Keratinocyte (primary cell): ENCODE results near the gene BCAS1. TPM values are rescaled to one million over a fixed set of nuclear protein-coding genes. Genes with fewer than 3 reads are reported as not detected.

Source experiments
- DNase-seq: peaks from one replicate; pipeline ENCODE4 v3.0.0-alpha.2; 2011; ENCODE audit warnings: low read depth, missing footprints, low spot score
- FAIRE-seq: peaks from 2 replicates; lab custom pipeline; 2011; peaks lifted over from hg19 to GRCh38; lab: Jason Lieb, UNC
- H2AFZ ChIP-seq: 2 replicates; pipeline ENCODE4 v1.6.0; 2012; ENCODE audit warnings: low read length, control low read depth, inconsistent platforms; ENCODE audit not compliant: control insufficient read depth
- H3K27ac ChIP-seq: 2 replicates; pipeline ENCODE4 v1.5.1; 2011; ENCODE audit warnings: low read length; ENCODE audit not compliant: control insufficient read depth, insufficient read depth
- H3K27me3 ChIP-seq: 3 replicates; pipeline ENCODE4 v1.6.0; 2011; ENCODE audit warnings: low read length; ENCODE audit not compliant: control insufficient read depth, insufficient read depth; ENCODE audit errors: extremely low read depth
- H3K36me3 ChIP-seq, 2 experiments: 2 replicates in 1 of 2; 3 replicates in 1 of 2; pipeline ENCODE4 v1.5.1; 2011; ENCODE audit warnings: low read length in 2 of 2, mild to moderate bottlenecking in 1 of 2; ENCODE audit not compliant: control insufficient read depth in 2 of 2, insufficient read depth in 2 of 2; ENCODE audit errors: extremely low read depth in 1 of 2
- H3K4me1 ChIP-seq: 3 replicates; pipeline ENCODE4 v1.5.1; 2011; ENCODE audit warnings: low read length; ENCODE audit not compliant: control insufficient read depth, insufficient read depth; ENCODE audit errors: extremely low read depth
- H3K4me2 ChIP-seq: 3 replicates; pipeline ENCODE4 v1.6.0; 2011; ENCODE audit warnings: low read depth, low read length; ENCODE audit not compliant: control insufficient read depth, insufficient read depth; ENCODE audit errors: extremely low read depth
- H3K4me3 ChIP-seq, 3 experiments: fragments of 200-600 bp in 1 of 3; sonication (generic) in 1 of 3; 2 replicates in 2 of 3; 3 replicates in 1 of 3; pipeline ENCODE4 v1.5.1; 2011 to 2016; ENCODE audit warnings: low read length in 3 of 3, mild to moderate bottlenecking in 3 of 3, control low read depth in 2 of 3, inconsistent platforms in 1 of 3, low read depth in 1 of 3, mixed read lengths in 1 of 3, mixed run types in 1 of 3, moderate library complexity in 1 of 3; ENCODE audit not compliant: control insufficient read depth in 2 of 3, insufficient read depth in 2 of 3; ENCODE audit errors: extremely low read depth in 1 of 3
- H3K79me2 ChIP-seq: 2 replicates; pipeline ENCODE4 v1.6.0; 2012; ENCODE audit warnings: low read length; ENCODE audit not compliant: control insufficient read depth, insufficient read depth
- H3K9ac ChIP-seq: 3 replicates; pipeline ENCODE4 v1.6.0; 2011; ENCODE audit warnings: low read length; ENCODE audit not compliant: control insufficient read depth, insufficient read depth; ENCODE audit errors: extremely low read depth
- H3K9me1 ChIP-seq: 3 replicates; pipeline ENCODE4 v1.6.0; 2011; ENCODE audit warnings: low read length; ENCODE audit not compliant: control insufficient read depth, insufficient read depth; ENCODE audit errors: extremely low read depth
- H3K9me3 ChIP-seq: 2 replicates; pipeline ENCODE4 v1.5.1; 2012; ENCODE audit warnings: low read depth, low read length; ENCODE audit not compliant: control insufficient read depth
- H4K20me1 ChIP-seq: 3 replicates; pipeline ENCODE4 v1.6.0; 2011; ENCODE audit warnings: low read length; ENCODE audit not compliant: control insufficient read depth, insufficient read depth; ENCODE audit errors: extremely low read depth
- EZH2 ChIP-seq: IDR thresholded peaks from one replicate; pipeline ENCODE4 v1.6.1; 2012; ENCODE audit warnings: inconsistent platforms, mild to moderate bottlenecking, low read length, moderate library complexity
- dilution Hi-C: fragments of 300-500 bp; cut with MboI; formaldehyde crosslinking; loops from one replicate; pipeline ENCODE4 v1.7.0; 2020; ENCODE audit warnings: low sequenced_read_pairs; ENCODE audit not compliant: extremely low pct_ligation_motif_present
- polyA plus RNA-seq, 5 experiments: library from polyadenylated mRNA; depleted of rRNA in 3 of 5; stranded (reverse) in 3 of 5; stranded (forward) in 1 of 5; unstranded in 1 of 5; fragments of >200 nt; gene quantifications; 1 replicate in 1 of 5; 2 replicates in 3 of 5; 3 replicates in 1 of 5; pipeline versions ENCODE4 v1.2.1 to v1.2.3, GENCODE V29; 2011 to 2012; ENCODE audit warnings: missing spikeins in 2 of 5, low read depth in 1 of 5, low replicate concordance in 1 of 5
- TF ChIP-seq, protein P1 (sequence below), 3 experiments: IDR thresholded peaks in 1 of 3; conservative IDR thresholded peaks in 1 of 3; optimal IDR thresholded peaks in 1 of 3; 2 replicates in 2 of 3; 3 replicates in 1 of 3; pipeline versions ENCODE3 to v1.5.1; 2011; ENCODE audit warnings: low read length in 3 of 3, mild to moderate bottlenecking in 3 of 3, moderate library complexity in 2 of 3, control low read depth in 1 of 3, inconsistent platforms in 1 of 3; ENCODE audit not compliant: insufficient read depth in 2 of 3; ENCODE audit errors: extremely low read depth in 1 of 3

BCAS1 gene
- polyA plus RNA-seq, 1 donor (not counting 4 experiments of a cell fraction or from before 2014, with no cell fraction given): not detected

DNA sequence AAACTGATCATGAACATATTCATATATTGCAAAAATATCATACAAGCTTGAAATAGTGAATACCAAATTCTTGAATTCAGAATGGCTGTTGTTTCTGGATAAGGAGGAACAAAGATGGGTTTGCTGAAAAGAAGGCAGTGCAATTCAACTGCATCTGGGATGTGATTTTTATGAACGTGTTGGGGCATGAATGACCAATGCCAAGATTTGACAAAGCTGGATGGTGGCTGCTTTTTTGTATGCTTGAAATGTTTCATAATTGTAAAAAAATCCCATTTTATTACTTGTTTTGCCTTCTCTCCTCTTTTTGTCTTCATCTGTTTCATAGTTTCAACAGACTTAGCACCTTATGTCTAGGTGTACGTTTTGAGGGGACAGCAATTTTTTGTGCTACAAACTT, 36.8 kb upstream of the BCAS1 start:
- TF ChIP-seq, protein P1, sequence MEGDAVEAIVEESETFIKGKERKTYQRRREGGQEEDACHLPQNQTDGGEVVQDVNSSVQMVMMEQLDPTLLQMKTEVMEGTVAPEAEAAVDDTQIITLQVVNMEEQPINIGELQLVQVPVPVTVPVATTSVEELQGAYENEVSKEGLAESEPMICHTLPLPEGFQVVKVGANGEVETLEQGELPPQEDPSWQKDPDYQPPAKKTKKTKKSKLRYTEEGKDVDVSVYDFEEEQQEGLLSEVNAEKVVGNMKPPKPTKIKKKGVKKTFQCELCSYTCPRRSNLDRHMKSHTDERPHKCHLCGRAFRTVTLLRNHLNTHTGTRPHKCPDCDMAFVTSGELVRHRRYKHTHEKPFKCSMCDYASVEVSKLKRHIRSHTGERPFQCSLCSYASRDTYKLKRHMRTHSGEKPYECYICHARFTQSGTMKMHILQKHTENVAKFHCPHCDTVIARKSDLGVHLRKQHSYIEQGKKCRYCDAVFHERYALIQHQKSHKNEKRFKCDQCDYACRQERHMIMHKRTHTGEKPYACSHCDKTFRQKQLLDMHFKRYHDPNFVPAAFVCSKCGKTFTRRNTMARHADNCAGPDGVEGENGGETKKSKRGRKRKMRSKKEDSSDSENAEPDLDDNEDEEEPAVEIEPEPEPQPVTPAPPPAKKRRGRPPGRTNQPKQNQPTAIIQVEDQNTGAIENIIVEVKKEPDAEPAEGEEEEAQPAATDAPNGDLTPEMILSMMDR (optimal IDR thresholded peaks at IDR 0.05 in 1 of 3, IDR thresholded peaks at IDR 0.05 in 1 of 3, conservative IDR thresholded peaks at IDR 0.05 in 1 of 3; ENCODE audit: extremely low read depth in 1 of 3, insufficient read depth in 2 of 3, low read length in 3 of 3): no peak
- TF ChIP-seq EZH2: no peak
- no peak for DNase-seq
- dilution Hi-C loops: no loop called here
- Histone ChIP-seq H3K9me1 (no peaks in the 10 kb centered on the region), H3K79me2 (no peaks in the 10 kb centered on the region), H3K4me2 (peak overlapping the region; percentile 42), H3K4me1 (peaks cover 49% of the 10 kb centered on the region), H3K36me3 (no peaks in the 10 kb centered on the region), H3K27ac (peak overlapping the region; percentile 50), H4K20me1 (no peaks in the 10 kb centered on the region), H3K9me3 (peaks cover 2% of the 10 kb centered on the region), H3K9ac (no peak overlapping the region), H3K4me3 (no peak overlapping the region), H3K27me3 (no peaks in the 10 kb centered on the region), H2AFZ (peak overlapping the region; percentile 58)
- peak; percentile 32 for FAIRE-seq

DNA sequence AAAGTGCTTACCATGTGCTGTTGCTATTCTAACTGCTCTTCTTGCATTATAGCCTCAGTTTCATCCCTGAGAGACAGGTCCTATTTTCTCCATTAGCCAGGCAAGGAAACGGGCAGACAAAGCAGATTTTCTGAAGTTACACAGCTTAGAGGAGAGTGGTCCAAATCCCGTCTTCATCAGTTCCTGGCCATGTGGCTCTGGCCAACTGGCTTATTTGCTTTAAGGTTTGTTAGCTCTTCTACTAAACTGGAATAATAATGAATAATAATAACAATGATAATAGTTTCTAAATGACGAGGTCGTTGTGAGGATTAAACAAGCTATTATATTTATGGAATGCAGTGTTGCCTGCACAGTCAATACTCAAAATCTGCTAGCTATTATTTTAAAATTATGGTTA, 35.8 kb upstream of the BCAS1 start:
- no peak for FAIRE-seq

More for the DNA sequence above, 35.8 kb upstream of the BCAS1 start:
- Histone ChIP-seq H3K4me1 (peaks cover 49% of the 10 kb centered on the region), H3K27me3 (no peaks in the 10 kb centered on the region), H3K4me3 (no peak overlapping the region), H2AFZ (peak overlapping the region; percentile 59), H3K27ac (peak overlapping the region; percentile 79), H3K36me3 (no peaks in the 10 kb centered on the region), H3K9me1 (no peaks in the 10 kb centered on the region), H3K9me3 (no peaks in the 10 kb centered on the region), H3K9ac (peak overlapping the region; percentile 28), H4K20me1 (no peaks in the 10 kb centered on the region), H3K4me2 (peak overlapping the region; percentile 61), H3K79me2 (no peaks in the 10 kb centered on the region)
- TF ChIP-seq, protein P1 (optimal IDR thresholded peaks at IDR 0.05 in 1 of 3, IDR thresholded peaks at IDR 0.05 in 1 of 3, conservative IDR thresholded peaks at IDR 0.05 in 1 of 3; ENCODE audit: extremely low read depth in 1 of 3, insufficient read depth in 2 of 3, low read length in 3 of 3): no peak
- no peak for TF ChIP-seq EZH2
- dilution Hi-C loops: no loop called here
- no peak for DNase-seq
